Gastroesophageal sphincter (tissue), 4 donors: ENCODE data around the gene MTA3. TPM values are rescaled to one million over a fixed set of nuclear protein-coding genes. Genes with fewer than 3 reads are reported as not detected.
A peak's percentile ranks its signal among the peaks of the same experiment; 100 is the strongest.

ENCODE experiments used
- ATAC-seq: fragments of 150-250 bp; one replicate; pipeline ENCODE4 v1.9.1; 2016; ENCODE audit warnings: mild to moderate bottlenecking, moderate library complexity
- H3K27ac ChIP-seq, 4 donors: fragments of 200-600 bp; sonication (generic) in 3 of 4; 1 replicate in 3 of 4; 2 replicates in 1 of 4; pipeline ENCODE4 v1.5.1; 2016 to 2019
- H3K27me3 ChIP-seq: fragments of 200-600 bp; sonication (generic); one replicate; pipeline ENCODE4 v1.5.1; 2019
- H3K36me3 ChIP-seq, 2 donors: fragments of 200-600 bp; sonication (generic); one replicate each; pipeline ENCODE4 v1.5.1; 2019; ENCODE audit warnings: control low read depth in 1 of 2
- H3K4me1 ChIP-seq, 3 donors: fragments of 200-600 bp; sonication (generic); 1 replicate in 2 of 3; 2 replicates in 1 of 3; pipeline ENCODE4 v1.5.1; 2016 to 2019; ENCODE audit warnings: control low read depth in 2 of 3
- H3K4me3 ChIP-seq, 2 donors: fragments of 200-600 bp; sonication (generic); one replicate each; pipeline ENCODE4 v1.5.1; 2019; ENCODE audit warnings: mild to moderate bottlenecking in 1 of 2, moderate library complexity in 1 of 2
- H3K9me3 ChIP-seq, 3 donors: fragments of 200-600 bp; sonication (generic); one replicate each; pipeline ENCODE4 v1.5.1; 2017 to 2019; ENCODE audit warnings: control low read depth in 2 of 3
- CTCF ChIP-seq, 4 experiments: fragments of 200-600 bp in 2 of 4; fragments of 450-650 bp in 2 of 4; sonication (generic) in 1 of 4; IDR thresholded peaks; one replicate each; pipeline ENCODE4 v1.5.1; 2017 to 2019; ENCODE audit warnings: antibody characterized with exemption in 4 of 4, mild to moderate bottlenecking in 2 of 4, moderate library complexity in 2 of 4
- EP300 ChIP-seq: sonication (generic); formaldehyde crosslinking; IDR thresholded peaks from one replicate; pipeline ENCODE4 v1.6.1; 2017; ENCODE audit warnings: antibody characterized with exemption, mild to moderate bottlenecking
- POLR2A ChIP-seq, 2 donors: fragments of 450-650 bp; IDR thresholded peaks; one replicate each; pipeline ENCODE4 v1.6.1; 2017; ENCODE audit warnings: antibody characterized with exemption in 2 of 2, mild to moderate bottlenecking in 2 of 2, moderate library complexity in 1 of 2
- POLR2AphosphoS5 ChIP-seq: sonication (generic); formaldehyde crosslinking; IDR thresholded peaks from one replicate; pipeline ENCODE4 v1.6.1; 2017; ENCODE audit warnings: antibody characterized with exemption
- whole genome bisulfite sequencing, 2 donors: methylation state at CpG; one replicate each; pipeline ENCODE4 v1.1.5; 2018; ENCODE audit warnings: low coverage in 1 of 2; 5-methylcytosine and 5-hydroxymethylcytosine counted together
- total RNA-seq, 4 donors: library from RNA; depleted of rRNA; stranded (reverse); fragments of >200 nt; gene quantifications; one replicate each; pipeline ENCODE4 v1.1.0, GENCODE V29; 2016

The MTA3 gene
- total RNA-seq, 4 donors from 2014 or later, result 22.7 to 56.2 (median 29.3) TPM

GRCh38 chr2:42793334-42794270 is 225.2 kb downstream of the MTA3 start:
- WGBS, 2 donors, result 27 to 41% methylated on average over 11 to 16 of the region's 22 CpGs

GRCh38 chr2:42794271-42795046 is 226.0 kb downstream of the MTA3 start:
- peaks cover 0 to 46% (median 8%) of the 10 kb centered on the region in 3 donors for H3K4me1 ChIP-seq
- TF ChIP-seq POLR2AphosphoS5, result no peak
- peak in 1 of 4 experiments; percentile 7 for TF ChIP-seq CTCF (IDR thresholded peaks at IDR 0.05)
- no peak for ATAC-seq
- peak overlapping the region in 3 of 4 donors; percentile 42 to 92 (median 87) for H3K27ac ChIP-seq
- H3K27me3 ChIP-seq, result no peaks in the 10 kb centered on the region
- H3K36me3 ChIP-seq, result no peaks in the 10 kb centered on the region
- H3K4me3 ChIP-seq, result no peak overlapping the region
- no peaks in the 10 kb centered on the region for H3K9me3 ChIP-seq
- 57 to 74% methylated on average over 8 of the region's 8 CpGs for WGBS, 2 donors

More at GRCh38 chr2:42793334-42794270, 225.2 kb downstream of the MTA3 start:
- Histone ChIP-seq H3K4me1 (peaks cover 0 to 46% (median 8%) of the 10 kb centered on the region in 3 donors), H3K9me3 (no peaks in the 10 kb centered on the region), H3K27me3 (no peaks in the 10 kb centered on the region), H3K27ac (peak overlapping the region; percentile 50 to 92 (median 87)), H3K4me3 (peak overlapping the region; percentile 43 to 61), H3K36me3 (no peaks in the 10 kb centered on the region)
- ATAC-seq, result no peak
- TF ChIP-seq POLR2A (IDR thresholded peaks at IDR 0.05) (no peak), POLR2AphosphoS5 (no peak), CTCF (IDR thresholded peaks at IDR 0.05) (no peak), EP300 (no peak)

- H3K9me3 ChIP-seq, result no peaks in the 10 kb centered on the region
- no peaks in the 10 kb centered on the region for H3K27me3 ChIP-seq
- peak overlapping the region in 2 of 4 donors; percentile 54 to 72 for H3K27ac ChIP-seq
- no peaks in the 10 kb centered on the region for H3K36me3 ChIP-seq
- 88 to 100% methylated on average over 1 to 6 of the region's 6 CpGs for WGBS, 2 donors
- no peak overlapping the region for H3K4me3 ChIP-seq
- ATAC-seq, result no peak
- peaks cover 0 to 46% (median 8%) of the 10 kb centered on the region in 3 donors for H3K4me1 ChIP-seq
- no peak for TF ChIP-seq CTCF (IDR thresholded peaks at IDR 0.05)
- TF ChIP-seq POLR2A (IDR thresholded peaks at IDR 0.05), result no peak
- TF ChIP-seq POLR2AphosphoS5, result no peak
- no peak for TF ChIP-seq EP300
Observed at GRCh38 chr2:42795275-42795674, 226.8 kb downstream of the MTA3 start.

GRCh38 chr2:42795841-42796301 is 227.4 kb downstream of the MTA3 start:
- Histone ChIP-seq H3K4me3 (no peak overlapping the region), H3K9me3 (no peaks in the 10 kb centered on the region), H3K4me1 (peaks cover 0 to 45% (median 8%) of the 10 kb centered on the region in 3 donors), H3K27ac (peak overlapping the region in 3 of 4 donors; percentile 48 to 72 (median 54)), H3K27me3 (no peaks in the 10 kb centered on the region), H3K36me3 (no peaks in the 10 kb centered on the region)
- TF ChIP-seq POLR2A (IDR thresholded peaks at IDR 0.05) (no peak), CTCF (IDR thresholded peaks at IDR 0.05) (no peak)
- 33% methylated on average over 2 of the region's 3 CpGs; no CpG with 5 or more reads in 1 of the 2 donors for WGBS, 2 donors
- ATAC-seq, result no peak
